GM12878 (cell line): ENCODE measurements around the gene TOP2A. TPM values are rescaled to one million over a fixed set of nuclear protein-coding genes. Genes with fewer than 3 reads are reported as not detected.

ENCODE experiments used
- ATAC-seq: fragments of 200-7000 bp; cut with Tn5 transposase; 3 replicates; pipeline ENCODE4 v1.9.1; 2020; ENCODE audit warnings: mild to moderate bottlenecking, moderate library complexity
- BruUV-seq: library from RNA; stranded (reverse); fragments of 400-500 nt; replicated peaks from 2 replicates; lab custom pipeline; 2021; lab: Mats Ljungman, UMichigan
- CTCF ChIA-PET: fragments of 300-600 bp; sonication (Branson Sonifier 250); formaldehyde crosslinking; extraction: SDS; loops from one replicate; lab custom pipeline; 2021; ENCODE audit warnings: inconsistent platforms; lab: Yijun Ruan, JAX
- POLR2A ChIA-PET: fragments of 350-600 bp; formaldehyde crosslinking; extraction: SDS; loops from one replicate; lab custom pipeline; 2021; ENCODE audit warnings: inconsistent platforms; lab: Charles Lee
- RAD21 ChIA-PET: fragments of 300-600 bp; sonication (Branson Sonifier 250); formaldehyde crosslinking; loops from one replicate; lab custom pipeline; 2023; ENCODE audit warnings: antibody characterized with exemption; ENCODE audit not compliant: unreplicated experiment; lab: Charles Lee
- SMC1A ChIA-PET: fragments of 300-600 bp; sonication (Branson Sonifier 250); formaldehyde crosslinking; loops from one replicate; lab custom pipeline; 2023; ENCODE audit not compliant: unreplicated experiment, uncharacterized antibody; lab: Charles Lee
- DNase-seq: peaks from one replicate; pipeline ENCODE4 v3.0.0-alpha.2; 2011; ENCODE audit warnings: low read depth, low spot score
- FAIRE-seq: peaks from 3 replicates; lab custom pipeline; 2011; peaks lifted over from hg19 to GRCh38; lab: Jason Lieb, UNC
- H2AFZ ChIP-seq: 2 replicates; pipeline ENCODE4 v1.6.0; 2011; ENCODE audit warnings: low read depth, low read length, control low read depth; ENCODE audit not compliant: control insufficient read depth
- H3K27ac ChIP-seq: 2 replicates; pipeline ENCODE4 v1.5.1; 2011; ENCODE audit warnings: control low read depth; ENCODE audit not compliant: control insufficient read depth, insufficient read depth
- H3K27me3 ChIP-seq, 2 experiments: replicated peaks in 1 of 2; 2 replicates each; pipeline versions ENCODE4 v1.6.0 to v1.6.1; 2011; ENCODE audit warnings: low read length in 1 of 2; ENCODE audit not compliant: control insufficient read depth in 2 of 2, insufficient read depth in 2 of 2
- H3K36me3 ChIP-seq, 2 experiments: 2 replicates each; pipeline ENCODE4 v1.5.1; 2011; ENCODE audit warnings: low read length in 1 of 2; ENCODE audit not compliant: control insufficient read depth in 2 of 2, insufficient read depth in 2 of 2
- H3K4me1 ChIP-seq: 2 replicates; pipeline ENCODE4 v1.6.1; 2011; ENCODE audit warnings: mild to moderate bottlenecking, low read length, moderate library complexity, mixed read lengths; ENCODE audit not compliant: control insufficient read depth, insufficient read depth
- H3K4me2 ChIP-seq: 2 replicates; pipeline ENCODE4 v1.6.0; 2011; ENCODE audit warnings: control low read depth; ENCODE audit not compliant: control insufficient read depth, insufficient read depth
- H3K4me3 ChIP-seq: fragments of 200-600 bp; sonication (generic); 2 replicates; pipeline ENCODE4 v1.5.1; 2016
- H3K79me2 ChIP-seq: 2 replicates; pipeline ENCODE4 v1.6.0; 2011; ENCODE audit warnings: low read length; ENCODE audit not compliant: control insufficient read depth, insufficient read depth
- H3K9ac ChIP-seq: 2 replicates; pipeline ENCODE4 v1.8.0; 2011; ENCODE audit warnings: low read length, control low read depth, mixed read lengths; ENCODE audit not compliant: control insufficient read depth, insufficient read depth
- H3K9me3 ChIP-seq: replicated peaks from 3 replicates; pipeline ENCODE4 v1.5.1; 2011; ENCODE audit warnings: mild to moderate bottlenecking, low read length; ENCODE audit not compliant: control insufficient read depth, insufficient read depth
- H4K20me1 ChIP-seq: 2 replicates; pipeline ENCODE4 v1.6.0; 2011; ENCODE audit not compliant: control insufficient read depth, insufficient read depth
- CUX1 ChIP-seq: IDR thresholded peaks from 2 replicates; pipeline ENCODE4 v1.6.1; 2012; ENCODE audit warnings: improper control_type of control experiment, low read depth, low read length; ENCODE audit not compliant: insufficient replicate concordance
- E2F4 ChIP-seq: IDR thresholded peaks from 2 replicates; pipeline ENCODE4 v1.6.1; 2012; ENCODE audit warnings: low read depth, low read length, improper control_type of control experiment
- FOXK2 ChIP-seq: fragments of 450-650 bp; IDR thresholded peaks from 2 replicates; pipeline ENCODE4 v1.6.1; 2017; ENCODE audit warnings: mild to moderate bottlenecking, moderate library complexity
- IRF3 ChIP-seq: fragments of 450-650 bp; IDR thresholded peaks from 2 replicates; pipeline ENCODE4 v1.6.1; 2014; ENCODE audit warnings: mild to moderate bottlenecking
- PBX3 ChIP-seq: IDR thresholded peaks from 2 replicates; pipeline ENCODE4 v1.6.1; 2011; ENCODE audit warnings: mild to moderate bottlenecking, low read depth, low read length, moderate library complexity; ENCODE audit not compliant: insufficient replicate concordance
- RCOR1 ChIP-seq: conservative IDR thresholded peaks from 2 replicates; pipeline ENCODE4 v1.6.1; 2012; ENCODE audit warnings: low read depth, low read length, improper control_type of control experiment
- RELA ChIP-seq: fragments of 450-650 bp; IDR thresholded peaks from 2 replicates; pipeline ENCODE4 v1.8.0; 2014; ENCODE audit warnings: borderline replicate concordance; ENCODE audit not compliant: partially characterized antibody
- SKIL ChIP-seq: fragments of 450-650 bp; IDR thresholded peaks from 2 replicates; pipeline ENCODE4 v1.6.1; 2017; ENCODE audit warnings: mild to moderate bottlenecking, low read depth, inconsistent platforms; ENCODE audit not compliant: poor library complexity, severe bottlenecking
- SMAD5 ChIP-seq: IDR thresholded peaks from 2 replicates; pipeline ENCODE4 v1.6.1; 2016; ENCODE audit warnings: antibody characterized with exemption, low read depth
- SP1 ChIP-seq: IDR thresholded peaks from one replicate; pipeline ENCODE4 v1.6.1; 2011; ENCODE audit warnings: low read depth, low read length
- TCF7 ChIP-seq: IDR thresholded peaks from 2 replicates; pipeline ENCODE4 v1.6.1; 2014; ENCODE audit warnings: antibody characterized with exemption, borderline replicate concordance
- ZNF24 ChIP-seq: fragments of 450-650 bp; IDR thresholded peaks from 2 replicates; pipeline ENCODE4 v1.6.1; 2017; ENCODE audit warnings: antibody characterized with exemption, mild to moderate bottlenecking
- WGBS: methylation state at CpG from one replicate; pipeline ENCODE4 v1.1.6; 2016; ENCODE audit warnings: low lambda C conversion rate; ENCODE audit not compliant: insufficient replicate concordance, insufficient coverage; ENCODE audit errors: missing lambda C conversion rate; 5-methylcytosine and 5-hydroxymethylcytosine counted together
- in situ Hi-C: fragments of 300-500 bp; cut with MboI; formaldehyde crosslinking; loops from 9 replicates; pipeline ENCODE4 v1.14.3; 2018; ENCODE audit warnings: mixed read lengths
- intact Hi-C: fragments of 100-400 bp; cut with micrococcal nuclease; formaldehyde crosslinking; loops from one replicate; pipeline ENCODE4 v1.14.2; 2022; ENCODE audit not compliant: unreplicated experiment
- polyA plus RNA-seq, 11 experiments: library from polyadenylated mRNA; depleted of rRNA in 4 of 11; unstranded in 6 of 11; stranded (reverse) in 5 of 11; fragments of >200 nt; fragmentation: Nextera tagmentation in 4 of 11; fragmentation: Illumina TruSeq in 1 of 11; extraction: Ambion mirVana in 4 of 11; extraction: Trizol in 1 of 11; gene quantifications; 1 replicate in 1 of 11; 2 replicates in 10 of 11; pipeline versions ENCODE4 v1.2.1 to v1.2.3, GENCODE V29; 2011 to 2016; ENCODE audit warnings: inconsistent platforms in 2 of 11, missing spikeins in 2 of 11, low read depth in 1 of 11
- total RNA-seq, 4 experiments: library from RNA; depleted of rRNA in 3 of 4; stranded (reverse); fragments of >200 nt in 3 of 4; fragmentation: Illumina TruSeq in 1 of 4; extraction: Trizol in 1 of 4; gene quantifications; 2 replicates each; pipeline versions ENCODE4 v1.2.1 to v1.2.3, GENCODE V29; 2013 to 2021

TOP2A gene
- total and polyA plus RNA-seq, 10 of the 15 experiments (the other 5 are each of a cell fraction or from before 2014, with no cell fraction given) = 117 to 275 (median 232) TPM

GRCh38 chr17:40432864-40433528 is 15.3 kb upstream of the TOP2A start:
- no peak for ATAC-seq

More at GRCh38 chr17:40432864-40433528, 15.3 kb upstream of the TOP2A start:
- POLR2A ChIA-PET = no interaction called here
- TF ChIP-seq RCOR1 (no peak), SMAD5 (no peak), RELA (no peak), TCF7 (no peak), FOXK2 (no peak), IRF3 (no peak), SKIL (no peak), CUX1 (no peak), E2F4 (no peak), ZNF24 (no peak), SP1 (no peak), PBX3 (no peak)
- 17% methylated on average over 2 of the region's 2 CpGs for WGBS
- BruUV-seq = no TSS peak
- RAD21 ChIA-PET = interaction anchor here (1.6 kb wide), 1 partner anchor 67 kb away, joined by 4 read pairs; no protein-coding TSS in a partner anchor
- Histone ChIP-seq H3K4me1 (peaks cover 3% of the 10 kb centered on the region), H4K20me1 (no peaks in the 10 kb centered on the region), H2AFZ (no peak overlapping the region), H3K27me3 (0 out of 4 replicates have a peak, but pooled peaks cover 0 to 3% of the 10 kb centered on the region in 2 experiments), H3K9ac (no peak overlapping the region), H3K79me2 (no peaks in the 10 kb centered on the region), H3K9me3 (no peaks in the 10 kb centered on the region; the same call in 2 of the 3 replicates), H3K4me2 (no peak overlapping the region), H3K36me3 (no peaks in the 10 kb centered on the region), H3K4me3 (no peak overlapping the region), H3K27ac (no peak overlapping the region)
- FAIRE-seq (no peak), DNase-seq (no peak)
- CTCF ChIA-PET = interaction anchor here (1.2 to 2.0 kb wide), 3 partner anchors 14 to 17 kb away, joined by 3 to 10 read pairs (median 5); partner anchors contain the start of gene TOP2A
- SMC1A ChIA-PET = interaction anchor here (1.1 kb wide), 1 partner anchor 51 kb away, joined by 3 read pairs; no protein-coding TSS in a partner anchor
- in situ Hi-C loops (loop anchor here (25.0 kb wide), 1 partner anchor 104 kb away; no protein-coding TSS in a partner anchor), intact Hi-C loops (no loop called here)
